Right ventricle myocardium inferior (tissue), 1 donor: ENCODE results near the gene GALK1. TPM values are rescaled to one million over a fixed set of nuclear protein-coding genes. Genes with fewer than 3 reads are reported as not detected.
"Not testable (repeated sequence)": the region's sequence is repeated elsewhere in the genome, so short reads cannot be mapped to it uniquely, and the experiment has no call there.

Experiments
- ATAC-seq: fragments of 200-7000 bp; cut with Tn5 transposase; one replicate; pipeline ENCODE4 v1.9.1; 2020; ENCODE audit warnings: mild to moderate bottlenecking, moderate library complexity
- DNase-seq: peaks from one replicate; pipeline ENCODE4 v3.0.0; 2021; ENCODE audit errors: missing footprints
- intact Hi-C: fragments of 100-400 bp; cut with DNase I; formaldehyde crosslinking; loops from one replicate; pipeline ENCODE4 v1.11.0; 2022
- total RNA-seq: library from RNA; stranded (reverse); fragmentation: NEBNext Ultra II Directional; extraction: Animal tissue kit (Norgen Biotek cat#: 25700); gene quantifications from one replicate; pipeline ENCODE4 v1.2.1, GENCODE V29; 2021
- donor health status: DM: no; HTN: yes; CAD: no; lungs with severe emphysema.

The GALK1 gene
- total RNA-seq, 1 donor from 2014 or later, result 23.8 TPM

GRCh38 chr17:75785016-75785890 is 20.3 kb upstream of the GALK1 start:
- DNase-seq, result peak; percentile 94
- ATAC-seq, result peak; percentile 92
- intact Hi-C loops, result loop anchor here (2.0 kb wide), 1 partner anchor 70 kb away; the partner anchor contains the start of gene WBP2

- peak; percentile 95 for ATAC-seq
- intact Hi-C loops, result loop anchor here (2.0 kb wide), 1 partner anchor 70 kb away; the partner anchor contains the start of gene WBP2
- peak; percentile 98 for DNase-seq
Measured at GRCh38 chr17:75784473-75785015, 19.6 kb upstream of the GALK1 start, which contains the start of gene UNK. UNK (plus strand) TSS chr17:75784806; CDS start chr17:75784881, 75 bp downstream.

- DNase-seq (no peak), ATAC-seq (peak; percentile 3)
- intact Hi-C loops, result loop anchor here (2.0 kb wide), 1 partner anchor 71 kb away; the partner anchor contains the start of gene WBP2
Measured at GRCh38 chr17:75783803-75784472, 18.9 kb upstream of the GALK1 start.

- intact Hi-C loops, result no loop called here
- ATAC-seq (no peak), DNase-seq (no peak)
Measured at GRCh38 chr17:75783069-75783783, 18.2 kb upstream of the GALK1 start.

- ATAC-seq, result no peak
- intact Hi-C loops, result loop anchor here (1.0 to 10.0 kb wide), 4 partner anchors 65 to 225 kb away; partner anchors contain the start of genes CDK3, TRIM47 and TRIM65
- DNase-seq, result no peak
Measured at GRCh38 chr17:75779987-75780889, 15.2 kb upstream of the GALK1 start.

- ATAC-seq (peak; percentile 79), DNase-seq (peak; percentile 96)
- intact Hi-C loops, result loop anchor here (1.0 to 10.0 kb wide), 4 partner anchors 66 to 225 kb away; partner anchors contain the start of genes CDK3, TRIM47 and TRIM65
Measured at GRCh38 chr17:75779250-75779986, 14.4 kb upstream of the GALK1 start.

GRCh38 chr17:75778861-75779249 is 13.9 kb upstream of the GALK1 start:
- DNase-seq (no peak), ATAC-seq (peak; percentile 0)
- intact Hi-C loops, result loop anchor here (1.0 to 10.0 kb wide), 4 partner anchors 66 to 226 kb away; partner anchors contain the start of genes CDK3, TRIM47 and TRIM65

- intact Hi-C loops, result loop anchor here (5.0 to 10.0 kb wide), 3 partner anchors 99 to 227 kb away; partner anchors contain the start of genes CDK3, TRIM47 and TRIM65
- not testable (repeated sequence) for ATAC-seq, DNase-seq
Measured at GRCh38 chr17:75778066-75778860, 13.3 kb upstream of the GALK1 start.

- DNase-seq (no peak), ATAC-seq (no peak)
- intact Hi-C loops, result loop anchor here (5.0 to 10.0 kb wide), 3 partner anchors 100 to 227 kb away; partner anchors contain the start of genes CDK3, TRIM47 and TRIM65
Measured at GRCh38 chr17:75777296-75777922, 12.4 kb upstream of the GALK1 start.

GRCh38 chr17:75776386-75777295 is 11.6 kb upstream of the GALK1 start:
- intact Hi-C loops, result loop anchor here (5.0 to 10.0 kb wide), 3 partner anchors 101 to 228 kb away; partner anchors contain the start of genes CDK3, TRIM47 and TRIM65
- DNase-seq, result no peak
- ATAC-seq, result no peak

- intact Hi-C loops, result loop anchor here (5.0 to 10.0 kb wide), 3 partner anchors 102 to 230 kb away; partner anchors contain the start of genes CDK3, TRIM47 and TRIM65
- ATAC-seq, result no peak
Measured at GRCh38 chr17:75774991-75775668, 10.1 kb upstream of the GALK1 start.

GRCh38 chr17:75774471-75774990 is 9.5 kb upstream of the GALK1 start:
- intact Hi-C loops, result loop anchor here (10.0 kb wide), 1 partner anchor 230 kb away; the partner anchor contains the start of gene CDK3
- ATAC-seq, result no peak

More at GRCh38 chr17:75774991-75775668, 10.1 kb upstream of the GALK1 start:
- peak; percentile 25 for DNase-seq

GRCh38 chr17:75773808-75774470 is 8.9 kb upstream of the GALK1 start:
- peak; percentile 34 for DNase-seq
- intact Hi-C loops, result loop anchor here (10.0 kb wide), 1 partner anchor 231 kb away; the partner anchor contains the start of gene CDK3
- no peak for ATAC-seq

More at GRCh38 chr17:75774471-75774990, 9.5 kb upstream of the GALK1 start:
- DNase-seq, result peak; percentile 44
